T-cell (primary cell): ENCODE results near the gene MAPK8IP3. TPM values are rescaled to one million over a fixed set of nuclear protein-coding genes. Genes with fewer than 3 reads are reported as not detected.

Experiments
- ATAC-seq, 4 experiments: fragments of 200-7000 bp in 3 of 4; fragments of 150-1000 bp in 1 of 4; cut with Tn5 transposase; replicated peaks in 1 of 4; 1 replicate in 3 of 4; 2 replicates in 1 of 4; pipeline ENCODE4 v1.10.0; 2021; ENCODE audit warnings: moderate library complexity in 3 of 4, mild to moderate bottlenecking in 2 of 4, moderate number of reproducible peaks in 1 of 4
- CTCF ChIA-PET, 2 donors: fragments of 300-600 bp; sonication (Branson Sonifier 250); formaldehyde crosslinking; loops; one replicate each; lab custom pipeline; 2022; ENCODE audit warnings: antibody characterized with exemption in 2 of 2; lab: Charles Lee
- POLR2A ChIA-PET, 2 donors: fragments of 300-600 bp; sonication (Branson Sonifier 250); formaldehyde crosslinking; loops; one replicate each; lab custom pipeline; 2022; ENCODE audit warnings: antibody characterized with exemption in 2 of 2; lab: Charles Lee
- DNase-seq, 35 experiments: peaks; one replicate each; pipeline versions ENCODE4 v3.0.0 to v3.0.0-alpha.2; 2013 to 2023
- H3K27ac ChIP-seq: one replicate; pipeline ENCODE4 v1.5.1; 2013; ENCODE audit warnings: low read length
- H3K27me3 ChIP-seq, 2 experiments: replicated peaks in 1 of 2; 1 replicate in 1 of 2; 2 replicates in 1 of 2; pipeline versions ENCODE4 v1.6.1 to v1.7.0; 2013; ENCODE audit warnings: low read length in 1 of 2, mixed read lengths in 1 of 2; ENCODE audit not compliant: control insufficient read depth in 2 of 2, insufficient read depth in 2 of 2; ENCODE audit errors: extremely low read depth in 1 of 2
- H3K36me3 ChIP-seq, 2 donors: 1 replicate in 1 of 2; 2 replicates in 1 of 2; pipeline versions ENCODE4 v1.6.1 to v1.7.0; 2013; ENCODE audit warnings: low read length in 1 of 2; ENCODE audit not compliant: control insufficient read depth in 2 of 2, insufficient read depth in 1 of 2; ENCODE audit errors: extremely low read depth in 1 of 2
- H3K4me1 ChIP-seq, 2 experiments: 1 replicate in 1 of 2; 2 replicates in 1 of 2; pipeline versions ENCODE4 v1.6.1 to v1.7.0; 2013; ENCODE audit warnings: low read length in 2 of 2, mixed read lengths in 1 of 2; ENCODE audit not compliant: insufficient read depth in 2 of 2, control insufficient read depth in 1 of 2; ENCODE audit errors: extremely low read depth in 1 of 2
- H3K4me3 ChIP-seq, 2 donors: 1 replicate in 1 of 2; 2 replicates in 1 of 2; pipeline versions ENCODE4 v1.5.1 to v1.7.0; 2013; ENCODE audit warnings: mild to moderate bottlenecking in 2 of 2, low read length in 1 of 2, moderate library complexity in 1 of 2; ENCODE audit not compliant: control insufficient read depth in 1 of 2; ENCODE audit errors: extremely low read depth in 1 of 2
- H3K9me3 ChIP-seq: 2 replicates; pipeline ENCODE4 v1.7.0; 2013
- H3K27ac Mint-ChIP-seq, 2 donors: one replicate each; pipeline ENCODE4 v1.8.0; 2020 to 2021; ENCODE audit warnings: mild to moderate bottlenecking in 2 of 2, mixed read lengths in 2 of 2
- H3K27me3 Mint-ChIP-seq, 2 donors: one replicate each; pipeline ENCODE4 v1.8.0; 2021 to 2022; ENCODE audit warnings: mixed read lengths in 2 of 2
- H3K36me3 Mint-ChIP-seq: one replicate; pipeline ENCODE4 v1.8.0; 2021; ENCODE audit warnings: mixed read lengths
- H3K4me1 Mint-ChIP-seq, 3 donors: one replicate each; pipeline ENCODE4 v1.8.0; 2020 to 2022; ENCODE audit warnings: mixed read lengths in 3 of 3, mild to moderate bottlenecking in 1 of 3
- H3K4me3 Mint-ChIP-seq, 3 donors: one replicate each; pipeline ENCODE4 v1.8.0; 2020 to 2022; ENCODE audit warnings: mild to moderate bottlenecking in 3 of 3, mixed read lengths in 3 of 3, moderate library complexity in 3 of 3
- H3K9me3 Mint-ChIP-seq, 3 donors: one replicate each; pipeline ENCODE4 v1.8.0; 2020 to 2022; ENCODE audit warnings: mixed read lengths in 3 of 3
- WGBS: methylation state at CpG from one replicate; pipeline ENCODE4 v1.1.5; 2013; ENCODE audit warnings: missing lambda C conversion rate; ENCODE audit not compliant: insufficient coverage; 5-methylcytosine and 5-hydroxymethylcytosine counted together
- total RNA-seq, 35 experiments: library from RNA in 6 of 35; stranded (reverse) in 6 of 35; fragments of 120-200 nt in 1 of 35; gene quantifications; one replicate each; pipeline versions ENCODE4 v1.2.1 to v1.2.4 and lab custom pipeline; 2013 to 2026

Gene MAPK8IP3
- total RNA-seq, 5 donors from 2014 or later (not counting 1 experiment from before 2014, with no cell fraction given), result 216 to 309 (median 290) TPM

GRCh38 chr16:1765826-1766225 is 59.8 kb downstream of the MAPK8IP3 start:
- Mint-ChIP-seq H3K36me3 (peaks cover 12% of the 10 kb centered on the region), H3K27me3 (no peaks in the 10 kb centered on the region), H3K27ac (no peak overlapping the region), H3K4me1 (peaks cover 2 to 7% (median 3%) of the 10 kb centered on the region in 3 donors), H3K4me3 (no peak overlapping the region), H3K9me3 (no peaks in the 10 kb centered on the region)
- Histone ChIP-seq H3K27ac (no peak overlapping the region), H3K27me3 (no peaks in the 10 kb centered on the region), H3K9me3 (no peaks in the 10 kb centered on the region), H3K36me3 (peaks cover 21 to 55% of the 10 kb centered on the region in 2 donors), H3K4me3 (no peak overlapping the region), H3K4me1 (peaks cover 0 to 14% of the 10 kb centered on the region in 2 experiments)
- DNase-seq (no peak), ATAC-seq (no peak)
- WGBS, result 93% methylated on average over 16 of the region's 22 CpGs
- CTCF ChIA-PET, result no interaction called here
- POLR2A ChIA-PET, result no interaction called here

DNA sequence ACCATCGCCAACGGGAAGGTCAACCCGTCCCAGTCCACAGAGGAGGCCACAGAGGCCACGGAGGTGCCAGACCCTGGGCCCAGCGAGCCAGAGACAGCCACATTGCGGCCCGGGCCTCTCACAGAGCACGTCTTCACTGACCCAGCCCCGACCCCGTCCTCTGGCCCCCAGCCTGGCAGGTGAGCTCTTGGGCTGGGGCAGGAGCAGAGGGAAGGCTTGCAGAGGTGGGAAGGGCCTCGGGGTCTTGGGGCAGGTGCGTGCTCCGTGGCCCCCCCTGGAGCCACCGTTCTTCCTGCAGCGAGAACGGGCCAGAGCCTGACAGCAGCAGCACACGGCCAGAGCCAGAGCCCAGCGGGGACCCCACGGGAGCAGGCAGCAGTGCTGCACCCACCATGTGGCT is 60.2 kb downstream of the MAPK8IP3 start:
- Histone ChIP-seq H3K27ac (no peak overlapping the region), H3K36me3 (peaks cover 17 to 51% of the 10 kb centered on the region in 2 donors), H3K4me3 (no peak overlapping the region), H3K9me3 (no peaks in the 10 kb centered on the region), H3K27me3 (no peaks in the 10 kb centered on the region), H3K4me1 (peaks cover 0 to 15% of the 10 kb centered on the region in 2 experiments)
- Mint-ChIP-seq H3K27me3 (no peaks in the 10 kb centered on the region), H3K4me3 (no peak overlapping the region), H3K36me3 (peaks cover 10% of the 10 kb centered on the region), H3K4me1 (peaks cover 2 to 7% (median 3%) of the 10 kb centered on the region in 3 donors), H3K9me3 (no peaks in the 10 kb centered on the region), H3K27ac (no peak overlapping the region)
- ATAC-seq (no peak), DNase-seq (no peak)
- WGBS, result 94% methylated on average over 17 of the region's 19 CpGs
- ChIA-PET CTCF (no interaction called here), POLR2A (no interaction called here)

DNA sequence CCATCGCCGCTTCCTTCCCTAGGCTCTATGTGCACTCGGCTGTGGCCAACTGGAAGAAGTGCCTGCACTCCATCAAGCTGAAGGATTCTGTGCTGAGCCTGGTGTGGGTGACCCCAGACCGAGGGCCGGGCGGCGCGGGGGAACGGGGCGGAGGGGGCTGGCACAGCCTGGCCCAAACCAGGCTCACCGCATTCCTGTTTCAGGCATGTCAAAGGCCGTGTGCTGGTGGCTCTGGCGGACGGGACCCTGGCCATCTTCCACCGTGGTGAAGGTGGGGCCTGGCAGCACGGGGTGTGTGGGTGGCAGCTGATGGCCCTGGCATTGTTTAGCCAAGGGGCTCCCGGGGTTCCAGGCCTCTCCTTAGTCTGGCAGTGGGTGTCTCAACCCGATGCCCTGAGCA is 60.7 kb downstream of the MAPK8IP3 start:
- peaks cover 16 to 51% of the 10 kb centered on the region in 2 donors for H3K36me3 ChIP-seq
- CTCF ChIA-PET, result no interaction called here
- Mint-ChIP-seq H3K27me3 (no peaks in the 10 kb centered on the region), H3K27ac (no peak overlapping the region), H3K36me3 (peaks cover 6% of the 10 kb centered on the region), H3K4me3 (no peak overlapping the region), H3K9me3 (no peaks in the 10 kb centered on the region), H3K4me1 (peaks cover 3 to 8% (median 3%) of the 10 kb centered on the region in 3 donors)
- H3K9me3 ChIP-seq, result no peaks in the 10 kb centered on the region
- WGBS, result 93% methylated on average over 18 of the region's 18 CpGs
- H3K27me3 ChIP-seq, result no peaks in the 10 kb centered on the region
- no peak overlapping the region for H3K4me3 ChIP-seq
- DNase-seq (no peak), ATAC-seq (no peak)
- no peak overlapping the region for H3K27ac ChIP-seq
- peaks cover 0 to 15% of the 10 kb centered on the region in 2 experiments for H3K4me1 ChIP-seq
- POLR2A ChIA-PET, result no interaction called here

GRCh38 chr16:1767116-1767994 is 61.4 kb downstream of the MAPK8IP3 start:
- Histone ChIP-seq H3K36me3 (peaks cover 13 to 46% of the 10 kb centered on the region in 2 donors), H3K27ac (no peak overlapping the region), H3K27me3 (no peaks in the 10 kb centered on the region), H3K9me3 (no peaks in the 10 kb centered on the region), H3K4me1 (peaks cover 0 to 22% of the 10 kb centered on the region in 2 experiments), H3K4me3 (no peak overlapping the region)
- Mint-ChIP-seq H3K9me3 (no peaks in the 10 kb centered on the region), H3K36me3 (peaks cover 6% of the 10 kb centered on the region), H3K4me3 (no peak overlapping the region), H3K27me3 (no peaks in the 10 kb centered on the region), H3K4me1 (peaks cover 8 to 14% (median 10%) of the 10 kb centered on the region in 3 donors), H3K27ac (no peak overlapping the region)
- POLR2A ChIA-PET, result no interaction called here
- DNase-seq (no peak), ATAC-seq (no peak)
- CTCF ChIA-PET, result no interaction called here
- WGBS, result 98% methylated on average over 24 of the region's 42 CpGs

GRCh38 chr16:1768061-1768766 is 62.2 kb downstream of the MAPK8IP3 start:
- Histone ChIP-seq H3K9me3 (no peaks in the 10 kb centered on the region), H3K36me3 (peaks cover 13 to 41% of the 10 kb centered on the region in 2 donors), H3K4me3 (no peak overlapping the region), H3K4me1 (peaks cover 0 to 24% of the 10 kb centered on the region in 2 experiments), H3K27me3 (no peaks in the 10 kb centered on the region), H3K27ac (no peak overlapping the region)
- peaks cover 6% of the 10 kb centered on the region for H3K36me3 Mint-ChIP-seq
- H3K9me3 Mint-ChIP-seq, result no peaks in the 10 kb centered on the region
- ChIA-PET CTCF (no interaction called here), POLR2A (no interaction called here)
- WGBS, result 88% methylated on average over 40 of the region's 41 CpGs
- H3K4me3 Mint-ChIP-seq, result no peak overlapping the region
- no peaks in the 10 kb centered on the region for H3K27me3 Mint-ChIP-seq
- peaks cover 9 to 17% (median 11%) of the 10 kb centered on the region in 3 donors for H3K4me1 Mint-ChIP-seq
- peak overlapping the region in 1 of 2 donors; percentile 52 for H3K27ac Mint-ChIP-seq
- DNase-seq (no peak), ATAC-seq (no peak)

DNA sequence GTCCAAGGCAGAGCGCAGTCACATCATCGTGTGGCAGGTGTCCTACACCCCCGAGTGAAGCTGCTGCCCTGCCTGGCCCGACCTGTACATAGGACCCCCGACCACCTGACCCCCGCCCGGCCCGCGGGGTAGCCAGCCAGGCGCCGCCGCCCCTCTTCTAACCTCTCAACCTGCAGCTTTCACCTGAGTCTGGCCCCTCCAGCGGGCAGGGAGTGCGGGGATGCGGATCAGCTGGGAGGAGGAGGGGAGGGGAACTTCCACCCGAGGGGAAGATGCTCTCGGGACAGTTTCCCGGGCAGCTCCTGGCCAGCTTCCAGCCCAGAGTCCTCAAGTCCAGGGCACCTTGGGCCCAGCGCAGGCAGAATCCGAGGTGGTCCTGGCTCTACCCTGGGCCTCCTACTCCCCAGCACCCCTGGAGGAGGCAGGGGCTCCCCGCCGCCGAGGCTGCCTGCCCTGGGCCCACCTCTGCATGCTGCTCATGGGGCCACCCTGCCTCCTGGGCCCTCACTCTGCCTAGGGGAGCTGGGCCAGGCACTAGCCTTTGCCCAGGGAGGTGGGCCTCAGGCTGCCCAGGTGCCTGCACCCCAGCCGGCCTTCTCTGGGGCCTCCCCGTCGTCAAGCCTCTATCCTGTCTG is 62.9 kb downstream of the MAPK8IP3 start:
- ATAC-seq, result no peak
- no peak overlapping the region for H3K27ac Mint-ChIP-seq

More for the DNA sequence above, 62.9 kb downstream of the MAPK8IP3 start:
- Mint-ChIP-seq H3K9me3 (no peaks in the 10 kb centered on the region), H3K36me3 (peaks cover 6% of the 10 kb centered on the region), H3K4me3 (peak overlapping the region in 1 of 3 donors; percentile 97), H3K27me3 (no peaks in the 10 kb centered on the region), H3K4me1 (peaks cover 11 to 17% (median 12%) of the 10 kb centered on the region in 3 donors)
- peaks cover 1 to 29% of the 10 kb centered on the region in 2 experiments for H3K4me1 ChIP-seq
- H3K27me3 ChIP-seq, result no peaks in the 10 kb centered on the region
- no peak for DNase-seq
- H3K36me3 ChIP-seq, result peaks cover 13 to 41% of the 10 kb centered on the region in 2 donors
- H3K27ac ChIP-seq, result no peak overlapping the region
- CTCF ChIA-PET, result no interaction called here
- H3K4me3 ChIP-seq, result no peak overlapping the region
- WGBS, result 89% methylated on average over 14 of the region's 26 CpGs
- POLR2A ChIA-PET, result no interaction called here
- H3K9me3 ChIP-seq, result no peaks in the 10 kb centered on the region
